SK-N-SH treated with all-trans-retinoic acid at 6 μM for 48 hours (cell line): ENCODE data around the gene RNF208.

ENCODE experiments used
- ATAC-seq: fragments of 200-7000 bp; cut with Tn5 transposase; 3 replicates; pipeline ENCODE4 v1.9.1; 2020; ENCODE audit warnings: mild to moderate bottlenecking, moderate library complexity
- ARNTL ChIP-seq: fragments of 450-650 bp; formaldehyde crosslinking; IDR thresholded peaks from 2 replicates; pipeline ENCODE4 v1.5.0; 2020; ENCODE audit warnings: low read depth, mild to moderate bottlenecking, moderate library complexity, borderline replicate concordance
- BACH2 ChIP-seq: fragments of 250-450 bp; sonication (Bioruptor Pico); IDR thresholded peaks from 2 replicates; pipeline ENCODE4 v1.9.0; 2021; ENCODE audit warnings: mild to moderate bottlenecking, borderline replicate concordance
- CSDC2 ChIP-seq: fragments of 250-450 bp; sonication (Bioruptor Pico); IDR thresholded peaks from 2 replicates; pipeline ENCODE4 v1.5.0; 2020; ENCODE audit warnings: mild to moderate bottlenecking, moderate library complexity
- CSRNP3 ChIP-seq: fragments of 250-450 bp; sonication (Bioruptor Pico); IDR thresholded peaks from 2 replicates; pipeline ENCODE4 v1.5.1; 2021; ENCODE audit warnings: mild to moderate bottlenecking, moderate library complexity
- ESRRG ChIP-seq: fragments of 250-450 bp; sonication (Bioruptor Pico); IDR thresholded peaks from 2 replicates; pipeline ENCODE4 v1.6.1; 2021; ENCODE audit warnings: mild to moderate bottlenecking
- GLIS3 ChIP-seq: fragments of 250-450 bp; sonication (Bioruptor Pico); IDR thresholded peaks from 2 replicates; pipeline ENCODE4 v1.5.0; 2020; ENCODE audit warnings: mild to moderate bottlenecking, moderate library complexity
- ISL1 ChIP-seq: fragments of 250-450 bp; sonication (Bioruptor Pico); IDR thresholded peaks from 2 replicates; pipeline ENCODE4 v2.1.2; 2022; ENCODE audit warnings: mild to moderate bottlenecking, moderate library complexity
- PATZ1 ChIP-seq: fragments of 250-450 bp; sonication (Bioruptor Pico); IDR thresholded peaks from 2 replicates; pipeline ENCODE4 v1.8.0; 2020; ENCODE audit warnings: mild to moderate bottlenecking, moderate library complexity, borderline replicate concordance
- POU6F1 ChIP-seq: fragments of 250-450 bp; sonication (Bioruptor Pico); IDR thresholded peaks from 2 replicates; pipeline ENCODE4 v1.8.0; 2021; ENCODE audit warnings: low read depth, mild to moderate bottlenecking, moderate library complexity, borderline replicate concordance
- PPARA ChIP-seq: fragments of 250-450 bp; sonication (Bioruptor Pico); IDR thresholded peaks from 2 replicates; pipeline ENCODE4 v1.5.0; 2020; ENCODE audit warnings: mild to moderate bottlenecking, borderline replicate concordance
- RARB ChIP-seq: fragments of 250-450 bp; sonication (Bioruptor Pico); IDR thresholded peaks from 2 replicates; pipeline ENCODE4 v1.8.0; 2021; ENCODE audit warnings: mild to moderate bottlenecking, moderate library complexity
- SNAI2 ChIP-seq: fragments of 250-450 bp; sonication (Bioruptor Pico); IDR thresholded peaks from 2 replicates; pipeline ENCODE4 v1.5.0; 2020; ENCODE audit warnings: mild to moderate bottlenecking, moderate library complexity
- TCF4 ChIP-seq: fragments of 250-450 bp; sonication (Bioruptor Pico); IDR thresholded peaks from 2 replicates; pipeline ENCODE4 v1.8.0; 2021; ENCODE audit warnings: mild to moderate bottlenecking, moderate library complexity, borderline replicate concordance
- TOX ChIP-seq: fragments of 250-450 bp; sonication (Bioruptor Pico); IDR thresholded peaks from 2 replicates; pipeline ENCODE4 v1.8.0; 2021; ENCODE audit warnings: mild to moderate bottlenecking, moderate library complexity, borderline replicate concordance
- TSHZ2 ChIP-seq: fragments of 250-450 bp; sonication (Bioruptor Pico); IDR thresholded peaks from 2 replicates; pipeline ENCODE4 v1.5.0; 2020; ENCODE audit warnings: mild to moderate bottlenecking, moderate library complexity
- ZFP3 ChIP-seq: fragments of 250-450 bp; sonication (Bioruptor Pico); IDR thresholded peaks from 2 replicates; pipeline ENCODE4 v1.5.0; 2020; ENCODE audit warnings: mild to moderate bottlenecking, moderate library complexity
- ZNF565 ChIP-seq: fragments of 450-650 bp; formaldehyde crosslinking; conservative IDR thresholded peaks from 2 replicates; pipeline ENCODE4 v1.5.0; 2020; ENCODE audit warnings: low read depth, mild to moderate bottlenecking, moderate library complexity
- ZNF8 ChIP-seq: fragments of 450-650 bp; formaldehyde crosslinking; IDR thresholded peaks from 2 replicates; pipeline ENCODE4 v1.5.0; 2020; ENCODE audit warnings: mild to moderate bottlenecking, moderate library complexity

Gene RNF208

GRCh38 chr9:137178201-137178938, 43.7 kb downstream of the RNF208 start (continued):
- TF ChIP-seq GLIS3 (CRISPR knock-in tag) (no peak), PPARA (no peak)

- peak; percentile 44 for ATAC-seq
- no peak for TF ChIP-seq RARB
- TF ChIP-seq TSHZ2 (CRISPR knock-in tag), result no peak
- no peak for TF ChIP-seq ZNF8 (CRISPR knock-in tag)
- TF ChIP-seq ISL1 (CRISPR knock-in tag), result no peak
- TF ChIP-seq CSRNP3 (CRISPR knock-in tag), result no peak
- no peak for TF ChIP-seq BACH2 (CRISPR knock-in tag)
- TF ChIP-seq ZFP3 (CRISPR knock-in tag), result no peak
- TF ChIP-seq CSDC2 (CRISPR knock-in tag), result no peak
- TF ChIP-seq GLIS3 (CRISPR knock-in tag), result no peak
- TF ChIP-seq, all 23 proteins: peak for 0
Measured at GRCh38 chr9:137176302-137177182, 45.5 kb downstream of the RNF208 start.

GRCh38 chr9:137175345-137175961, 46.6 kb downstream of the RNF208 start:
- no peak for TF ChIP-seq GLIS3 (CRISPR knock-in tag)
- TF ChIP-seq TCF4 (CRISPR knock-in tag), result no peak
- TF ChIP-seq ZNF565, result no peak
- TF ChIP-seq TOX (CRISPR knock-in tag), result no peak
- TF ChIP-seq ESRRG, result no peak
- no peak for TF ChIP-seq POU6F1 (CRISPR knock-in tag)
- no peak for TF ChIP-seq CSRNP3 (CRISPR knock-in tag)
- TF ChIP-seq SNAI2, result no peak
- no peak for TF ChIP-seq ARNTL (CRISPR knock-in tag)
- no peak for TF ChIP-seq PATZ1 (CRISPR knock-in tag)
- no peak for ATAC-seq
